Epithelial cell of proximal tubule (primary cell): ENCODE results near the gene TMEFF2. TPM values are rescaled to one million over a fixed set of nuclear protein-coding genes. Genes with fewer than 3 reads are reported as not detected.

Experiments used
- DNase-seq: peaks from one replicate; pipeline ENCODE4 v3.0.0-alpha.2; 2011; ENCODE audit warnings: low read depth
- H3K4me3 ChIP-seq: 2 replicates; pipeline ENCODE4 v1.5.1; 2011; ENCODE audit warnings: low read depth, mild to moderate bottlenecking, low read length
- CTCF ChIP-seq: conservative IDR thresholded peaks from 2 replicates; pipeline ENCODE4 v1.5.1; 2012; ENCODE audit warnings: low read depth, mild to moderate bottlenecking, low read length
- total RNA-seq: library from RNA; depleted of rRNA; stranded (reverse); fragments of >200 nt; gene quantifications from 2 replicates; pipeline ENCODE4 v1.2.3, GENCODE V29; 2015

The TMEFF2 gene
- total RNA-seq, 1 donor from 2014 or later: not detected

- TF ChIP-seq CTCF: no peak
- H3K4me3 ChIP-seq: no peak overlapping the region
- DNase-seq: no peak
Observed at GRCh38 chr2:191938779-191939178, 256.0 kb downstream of the TMEFF2 start.

DNA sequence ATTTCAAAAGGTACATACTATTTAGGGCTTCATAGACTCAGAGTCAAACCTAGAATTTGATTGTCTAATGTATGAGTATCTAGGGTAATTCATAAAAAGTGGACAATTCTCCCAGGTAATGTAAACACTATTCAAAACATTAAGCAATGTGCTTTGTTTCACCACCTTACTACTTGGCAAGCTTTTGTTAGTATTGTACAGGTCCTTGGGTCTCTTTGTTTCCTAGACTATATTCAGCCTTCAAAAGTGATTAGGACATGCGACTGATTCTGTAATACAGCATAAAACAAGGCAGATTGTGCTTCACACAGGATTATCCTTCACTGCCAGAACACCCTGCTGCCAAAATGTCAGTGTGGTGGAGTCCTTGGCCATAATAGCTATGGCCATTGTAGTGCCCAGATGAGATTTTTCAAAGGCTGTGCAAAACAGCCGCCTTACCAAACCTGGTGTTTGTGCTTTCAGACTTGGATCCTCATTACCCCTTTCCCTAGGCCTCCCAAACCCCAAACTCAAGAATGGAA is 257.8 kb downstream of the TMEFF2 start:
- no peak for TF ChIP-seq CTCF
- DNase-seq: no peak
- no peak overlapping the region for H3K4me3 ChIP-seq

DNA sequence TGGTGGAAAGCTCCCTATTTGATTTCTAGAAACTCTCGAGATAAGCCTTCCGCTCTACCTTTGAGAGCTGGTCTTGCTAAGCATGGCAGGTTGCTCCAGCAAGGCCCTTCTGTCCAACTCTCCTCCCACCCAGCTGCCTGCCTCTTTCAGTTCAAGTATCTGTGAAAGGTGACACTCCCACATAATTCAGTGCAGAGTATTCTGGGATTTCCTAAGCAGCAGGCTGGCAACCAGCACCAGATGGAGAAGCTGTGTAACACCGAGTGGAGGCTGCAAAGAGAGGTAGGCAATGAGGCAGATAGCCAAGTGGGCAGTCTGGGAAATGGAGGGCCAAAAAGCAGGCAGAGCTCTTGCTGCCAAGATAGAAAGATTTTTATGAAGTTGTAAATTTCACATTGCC is 259.5 kb downstream of the TMEFF2 start:
- no peak overlapping the region for H3K4me3 ChIP-seq
- TF ChIP-seq CTCF: no peak
- DNase-seq: no peak

DNA sequence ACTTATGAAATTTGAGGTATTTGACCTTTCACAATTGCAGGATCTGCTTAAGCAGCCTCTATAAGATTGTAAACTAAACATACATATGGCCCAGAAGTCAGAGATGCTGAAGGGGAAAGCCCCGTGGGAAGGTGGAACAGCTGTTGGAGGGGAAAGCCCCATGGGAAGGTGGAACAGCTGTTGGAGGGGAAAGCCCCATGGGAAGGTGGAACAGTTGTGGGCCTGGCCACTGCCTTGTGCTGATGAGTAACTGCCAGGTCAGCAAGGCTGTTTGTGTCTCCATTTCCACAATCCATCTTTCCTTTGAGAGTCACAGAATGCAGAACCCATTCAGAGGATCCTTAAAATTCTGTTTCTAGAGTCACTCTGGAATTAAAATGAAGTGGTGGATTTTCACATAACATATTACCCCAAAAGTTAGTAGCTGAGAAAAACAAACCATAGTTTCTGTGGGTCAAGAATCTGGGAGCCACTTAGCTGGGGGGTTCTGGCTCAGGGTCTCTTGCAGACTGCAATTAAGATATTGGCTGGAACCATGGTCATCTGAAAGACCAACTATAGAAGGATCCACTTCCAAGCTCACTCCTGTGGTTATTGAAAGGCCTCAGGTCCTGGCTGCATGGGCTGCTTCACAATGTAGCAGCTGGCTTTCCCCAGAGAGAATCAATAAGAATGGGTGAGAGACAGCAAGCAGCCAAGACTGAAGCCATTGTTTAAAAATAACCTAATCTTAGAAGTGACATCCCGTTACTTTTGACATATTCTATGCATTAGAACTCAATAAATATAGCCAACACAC is 261.2 kb downstream of the TMEFF2 start:
- TF ChIP-seq CTCF: no peak
- H3K4me3 ChIP-seq: no peak overlapping the region
- DNase-seq: no peak

- no peak for DNase-seq
- no peak overlapping the region for H3K4me3 ChIP-seq
- TF ChIP-seq CTCF: no peak
Observed at GRCh38 chr2:191932286-191932685, 262.4 kb downstream of the TMEFF2 start.

GRCh38 chr2:191931329-191931728 is 263.4 kb downstream of the TMEFF2 start:
- no peak for DNase-seq
- no peak overlapping the region for H3K4me3 ChIP-seq
- TF ChIP-seq CTCF: no peak

DNA sequence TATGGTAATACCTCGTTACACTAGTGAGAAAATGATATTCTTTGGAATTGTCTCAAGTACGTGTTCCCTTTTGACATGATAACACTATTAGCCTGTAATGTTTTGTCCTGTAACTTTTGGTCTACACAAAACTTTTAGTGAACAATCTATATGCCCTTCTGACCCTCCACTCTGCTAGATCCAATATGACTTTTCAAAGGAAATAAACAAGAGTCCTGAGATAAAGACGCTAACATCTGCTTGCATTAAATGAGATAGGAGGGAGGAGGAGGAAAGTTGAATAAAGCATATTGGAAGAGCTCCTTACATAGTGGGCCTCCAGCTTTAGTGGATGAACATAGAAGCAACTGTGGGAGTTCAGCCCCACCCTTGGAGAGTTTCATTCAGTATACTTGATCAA is 264.5 kb downstream of the TMEFF2 start:
- DNase-seq: no peak
- no peak for TF ChIP-seq CTCF
- no peak overlapping the region for H3K4me3 ChIP-seq
